AG10803 (cell line): ENCODE results near the gene AIM2.
A peak's percentile ranks its signal among the peaks of the same experiment; 100 is the strongest.

Source experiments
- DNase-seq: peaks from one replicate; pipeline ENCODE4 v3.0.0; 2010; ENCODE audit warnings: low read depth
- H3K4me3 ChIP-seq: 2 replicates; pipeline ENCODE4 v1.5.1; 2011; ENCODE audit warnings: mild to moderate bottlenecking, low read length, control low read depth
- TF ChIP-seq, protein P1 (sequence below): conservative IDR thresholded peaks from 2 replicates; pipeline ENCODE4 v1.5.1; 2011; ENCODE audit warnings: mild to moderate bottlenecking, low read length, control low read depth, inconsistent platforms

The AIM2 gene

DNA sequence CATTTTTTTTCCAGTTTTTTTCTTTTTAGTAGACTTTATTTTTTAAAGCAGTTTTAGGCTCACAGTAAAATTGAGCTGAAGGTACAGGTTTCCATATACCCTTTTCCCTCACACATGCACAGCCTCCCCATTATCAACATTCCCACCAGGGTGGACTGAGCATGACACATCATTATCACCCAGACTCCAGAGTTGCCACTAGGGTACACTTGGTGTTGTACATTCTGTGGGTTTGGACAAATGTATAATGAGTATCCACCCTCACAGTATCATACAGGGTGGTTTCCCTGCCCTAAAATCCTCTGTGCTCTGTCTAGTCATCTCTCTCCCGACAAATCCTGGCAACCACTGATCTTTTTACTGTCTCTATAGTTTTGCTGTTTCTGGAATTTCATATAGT lies 3.0 kb upstream of the AIM2 start:
- no peak for DNase-seq
- no peak overlapping the region for H3K4me3 ChIP-seq
- TF ChIP-seq, protein P1, sequence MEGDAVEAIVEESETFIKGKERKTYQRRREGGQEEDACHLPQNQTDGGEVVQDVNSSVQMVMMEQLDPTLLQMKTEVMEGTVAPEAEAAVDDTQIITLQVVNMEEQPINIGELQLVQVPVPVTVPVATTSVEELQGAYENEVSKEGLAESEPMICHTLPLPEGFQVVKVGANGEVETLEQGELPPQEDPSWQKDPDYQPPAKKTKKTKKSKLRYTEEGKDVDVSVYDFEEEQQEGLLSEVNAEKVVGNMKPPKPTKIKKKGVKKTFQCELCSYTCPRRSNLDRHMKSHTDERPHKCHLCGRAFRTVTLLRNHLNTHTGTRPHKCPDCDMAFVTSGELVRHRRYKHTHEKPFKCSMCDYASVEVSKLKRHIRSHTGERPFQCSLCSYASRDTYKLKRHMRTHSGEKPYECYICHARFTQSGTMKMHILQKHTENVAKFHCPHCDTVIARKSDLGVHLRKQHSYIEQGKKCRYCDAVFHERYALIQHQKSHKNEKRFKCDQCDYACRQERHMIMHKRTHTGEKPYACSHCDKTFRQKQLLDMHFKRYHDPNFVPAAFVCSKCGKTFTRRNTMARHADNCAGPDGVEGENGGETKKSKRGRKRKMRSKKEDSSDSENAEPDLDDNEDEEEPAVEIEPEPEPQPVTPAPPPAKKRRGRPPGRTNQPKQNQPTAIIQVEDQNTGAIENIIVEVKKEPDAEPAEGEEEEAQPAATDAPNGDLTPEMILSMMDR, result no peak

DNA sequence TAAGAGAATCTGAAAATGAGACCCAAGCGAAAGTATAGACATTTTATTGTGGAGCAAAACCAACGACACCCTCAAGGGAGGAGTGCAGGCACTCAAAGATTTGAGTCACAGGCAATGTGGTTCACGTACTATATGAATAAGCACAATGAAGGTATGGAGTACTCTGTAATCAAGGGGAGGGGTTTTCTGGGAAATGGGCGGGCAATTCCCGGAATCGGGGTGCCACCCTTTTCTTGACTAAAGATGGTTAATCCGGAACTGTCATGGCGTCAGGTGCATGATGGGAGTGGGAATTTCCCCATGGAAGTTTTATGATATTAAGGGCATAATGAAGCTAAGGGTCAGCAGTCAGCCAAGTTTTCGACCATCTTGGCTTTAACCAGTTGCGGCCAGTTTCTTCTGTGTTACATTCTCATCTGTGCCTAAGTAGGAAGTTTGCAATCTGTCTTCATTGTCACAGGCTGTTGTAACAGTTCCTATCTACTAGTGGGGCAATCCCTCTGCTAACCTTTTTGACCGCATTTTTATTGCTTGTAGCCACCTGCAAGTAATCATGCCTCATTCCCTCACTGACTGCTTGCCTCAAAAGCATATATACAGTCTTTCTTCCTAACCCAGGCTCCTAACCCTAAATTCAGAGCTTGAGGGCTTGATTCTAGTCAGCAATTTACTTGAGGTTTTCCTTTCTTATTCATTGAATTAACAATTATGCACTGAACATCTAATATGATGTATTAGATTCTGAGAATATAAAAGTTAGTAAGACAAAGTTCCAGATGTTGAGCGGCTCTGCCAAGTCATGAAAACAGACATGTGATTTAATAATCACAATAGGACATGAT lies 775 bp upstream of the AIM2 start:
- H3K4me3 ChIP-seq, result no peak overlapping the region
- DNase-seq, result peak; percentile 34
- TF ChIP-seq, protein P1, result no peak

DNA sequence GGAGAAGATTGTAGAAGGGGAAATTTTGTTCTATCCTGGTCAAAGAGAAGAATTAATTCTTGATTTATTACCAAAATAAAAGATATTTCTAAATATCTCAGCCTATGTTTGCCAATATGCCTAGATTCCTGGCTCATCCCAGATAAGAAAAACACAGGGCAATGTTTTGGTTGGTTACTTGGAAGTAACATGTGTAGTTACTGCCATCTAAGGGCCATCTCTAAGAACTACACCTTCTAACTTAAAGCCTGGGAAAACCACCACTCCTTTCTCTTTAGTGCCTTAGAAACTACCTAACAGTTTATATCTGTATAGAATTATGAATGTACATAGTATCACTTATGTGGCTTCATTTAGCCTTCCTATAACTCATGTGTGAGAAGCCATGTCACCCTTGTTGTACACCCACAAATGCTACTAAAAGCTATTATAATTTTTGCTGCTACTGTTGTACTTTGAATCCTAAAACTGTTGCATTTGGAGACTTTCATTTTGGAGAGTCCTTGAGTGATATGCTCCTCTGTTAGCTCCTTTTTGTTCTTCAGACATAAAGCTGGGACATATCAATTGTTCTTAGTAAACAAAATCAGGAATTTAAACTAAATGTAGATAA lies 4.5 kb downstream of the AIM2 start:
- TF ChIP-seq, protein P1, result peak; percentile 86
- peak; percentile 81 for DNase-seq
- no peak overlapping the region for H3K4me3 ChIP-seq

DNA sequence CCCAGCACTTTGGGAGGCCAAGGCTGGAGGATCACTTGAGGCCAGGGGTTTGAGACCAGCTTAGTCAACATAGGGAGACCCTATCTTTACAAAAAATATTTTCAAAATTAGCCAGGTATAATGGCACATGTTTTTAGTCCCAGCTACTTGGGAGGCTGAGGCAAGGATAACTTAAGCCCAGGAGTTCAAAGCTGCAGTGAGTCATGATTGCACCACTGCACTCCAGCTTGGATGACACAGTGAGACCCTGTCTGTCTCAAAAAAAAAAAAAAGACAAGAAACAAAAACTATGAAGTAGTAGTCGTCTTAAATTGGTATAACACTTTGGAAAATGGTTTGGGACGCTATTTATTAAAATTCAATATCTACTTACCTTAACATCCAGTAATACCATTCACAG lies 7.7 kb downstream of the AIM2 start:
- DNase-seq, result peak; percentile 50
- TF ChIP-seq, protein P1, result no peak
- H3K4me3 ChIP-seq, result no peak overlapping the region

DNA sequence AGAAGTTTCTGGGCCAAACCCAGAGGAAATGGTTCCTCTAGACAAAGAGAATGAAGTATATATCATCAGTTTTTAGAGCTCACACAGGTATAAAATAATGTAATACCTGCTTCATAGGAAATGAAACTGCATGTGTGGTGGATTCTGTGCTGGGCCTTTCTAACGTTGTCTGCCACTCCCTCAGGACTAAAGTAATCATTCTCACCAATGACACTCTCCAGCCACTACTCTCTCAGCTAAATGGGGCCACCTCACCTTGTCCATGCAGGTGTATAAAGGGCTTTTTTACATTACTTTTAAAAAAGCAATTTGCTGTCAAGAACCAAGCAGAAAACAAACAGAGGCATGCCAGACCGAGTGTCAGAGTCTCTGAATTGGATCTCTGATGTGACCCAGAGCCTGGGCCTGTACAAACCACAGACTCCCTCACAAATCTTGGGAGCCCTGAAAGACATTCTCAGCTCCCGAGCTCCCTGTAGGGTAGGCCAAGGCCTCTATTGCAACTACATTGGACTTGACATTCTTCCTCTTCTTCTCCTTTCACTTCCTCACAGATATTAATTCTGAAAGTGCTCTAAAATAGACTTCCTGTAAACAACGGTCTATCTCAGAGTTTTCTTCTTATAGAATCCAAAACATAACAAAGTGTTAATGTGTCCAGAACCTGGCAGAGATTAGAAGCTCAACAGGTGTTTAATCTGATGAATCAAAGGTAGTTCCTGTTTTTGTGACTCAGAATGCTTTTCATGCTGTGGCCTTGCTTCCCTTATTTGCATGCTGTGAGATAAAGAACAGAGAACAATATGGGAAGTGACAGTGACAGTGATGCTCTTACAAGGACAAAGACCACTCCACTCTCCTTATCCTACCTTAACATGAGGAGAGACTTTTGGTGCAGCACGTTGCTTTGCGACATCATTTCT lies 8.6 kb downstream of the AIM2 start:
- H3K4me3 ChIP-seq, result no peak overlapping the region
- no peak for DNase-seq
- TF ChIP-seq, protein P1, result no peak

DNA sequence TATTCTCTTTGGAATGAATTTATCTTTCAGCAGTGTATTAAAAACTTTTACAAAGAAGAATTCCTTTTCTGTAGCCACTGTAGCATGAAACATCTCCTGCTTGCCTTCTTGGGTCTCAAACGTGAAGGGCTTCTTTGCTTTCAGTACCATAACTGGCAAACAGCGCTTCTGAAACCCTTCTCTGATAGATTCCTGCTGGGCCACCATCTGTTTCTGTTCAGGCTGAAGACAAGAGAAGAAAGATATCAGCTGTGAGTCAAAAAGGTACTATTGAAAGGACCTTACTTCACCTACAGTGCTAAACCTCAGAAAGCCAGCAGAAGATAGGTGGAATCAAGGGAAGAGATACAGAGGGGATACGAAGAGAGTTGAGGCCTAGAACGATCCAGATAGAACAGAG lies 10.5 kb downstream of the AIM2 start:
- TF ChIP-seq, protein P1, result no peak
- H3K4me3 ChIP-seq, result no peak overlapping the region
- no peak for DNase-seq
